Stimulated activated CD8-positive, alpha-beta memory T cell treated with anti-CD3 and anti-CD28 coated beads, Interleukin-2, amount 100 ng/mL, for 1 hour (primary cell): ENCODE measurements around the gene DNAJC7.
"Not testable (repeated sequence)": the region's sequence is repeated elsewhere in the genome, so short reads cannot be mapped to it uniquely, and the experiment has no call there.

Experiments
- DNase-seq, 2 donors: peaks; one replicate each; pipeline ENCODE4 v3.0.0-alpha.2; 2020; ENCODE audit warnings: low read depth in 2 of 2

DNAJC7 gene

DNA sequence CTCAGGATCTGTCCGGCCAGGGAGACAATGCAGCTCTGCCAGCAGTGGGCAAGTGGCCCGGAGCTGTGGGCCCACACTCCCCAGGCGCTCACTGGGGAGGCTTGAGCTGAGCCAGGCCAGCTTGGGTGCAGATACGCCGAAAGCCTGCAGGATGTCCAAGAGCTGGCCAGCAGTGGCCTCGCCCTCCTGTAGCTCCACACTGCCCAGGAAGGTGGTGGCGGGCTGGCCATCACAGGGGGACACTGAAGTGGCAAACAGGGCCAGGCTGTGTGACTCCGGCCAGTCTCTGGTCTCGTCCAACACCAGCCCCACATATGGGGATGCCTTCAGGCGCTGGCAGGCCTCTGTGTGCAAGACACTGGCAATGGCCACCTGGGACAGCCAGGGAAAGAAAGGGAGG, 23.6 kb upstream of the DNAJC7 start:
- no peak for DNase-seq

DNA sequence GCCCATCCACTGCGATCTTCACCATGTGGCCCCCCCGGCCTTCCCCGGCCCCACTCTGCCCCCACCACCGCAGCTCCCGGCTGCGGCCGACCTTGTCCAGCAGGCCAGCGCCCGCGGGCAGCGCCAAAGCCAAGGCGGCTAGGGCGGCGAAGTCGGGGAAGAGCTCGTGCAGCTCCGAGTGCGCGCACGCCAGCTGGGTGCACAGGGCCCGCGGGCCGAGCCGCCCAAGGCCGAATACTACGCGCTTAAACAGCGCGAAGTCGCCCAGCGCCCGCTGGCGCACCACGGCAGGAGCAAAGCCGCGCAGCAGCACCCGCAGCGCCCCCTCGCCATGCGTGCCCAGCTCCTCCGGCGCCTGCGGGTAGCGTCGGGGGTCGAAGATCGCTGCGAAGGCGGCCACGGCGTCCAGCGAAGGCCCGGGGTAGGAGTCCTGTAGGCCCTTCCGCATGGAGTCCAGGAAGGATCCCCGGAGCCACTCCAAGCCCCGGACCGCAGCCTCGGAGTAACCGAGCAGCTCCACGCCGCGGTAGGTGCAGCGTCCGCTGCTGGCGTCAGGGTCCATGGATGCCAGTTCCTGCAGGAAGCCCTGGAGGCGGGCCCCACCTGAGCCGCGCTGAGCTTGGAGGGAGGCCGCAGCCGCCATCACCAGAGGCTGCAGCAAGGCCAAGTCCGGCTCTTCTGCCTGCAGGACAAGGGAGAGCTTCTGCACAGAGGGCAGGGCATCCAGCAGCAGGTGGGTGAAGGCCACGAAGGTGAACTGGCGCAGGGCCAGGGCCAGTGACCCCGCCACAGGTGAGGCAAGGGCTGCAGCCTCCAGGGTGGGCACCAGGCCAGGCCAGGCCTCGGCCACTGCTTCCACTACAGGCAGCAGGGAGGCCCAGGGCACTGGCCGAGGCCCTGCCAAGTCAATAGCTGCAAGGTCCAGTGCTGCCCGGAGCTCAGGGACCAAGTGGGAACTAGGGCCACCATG, 22.8 kb upstream of the DNAJC7 start:
- no peak for DNase-seq

DNA sequence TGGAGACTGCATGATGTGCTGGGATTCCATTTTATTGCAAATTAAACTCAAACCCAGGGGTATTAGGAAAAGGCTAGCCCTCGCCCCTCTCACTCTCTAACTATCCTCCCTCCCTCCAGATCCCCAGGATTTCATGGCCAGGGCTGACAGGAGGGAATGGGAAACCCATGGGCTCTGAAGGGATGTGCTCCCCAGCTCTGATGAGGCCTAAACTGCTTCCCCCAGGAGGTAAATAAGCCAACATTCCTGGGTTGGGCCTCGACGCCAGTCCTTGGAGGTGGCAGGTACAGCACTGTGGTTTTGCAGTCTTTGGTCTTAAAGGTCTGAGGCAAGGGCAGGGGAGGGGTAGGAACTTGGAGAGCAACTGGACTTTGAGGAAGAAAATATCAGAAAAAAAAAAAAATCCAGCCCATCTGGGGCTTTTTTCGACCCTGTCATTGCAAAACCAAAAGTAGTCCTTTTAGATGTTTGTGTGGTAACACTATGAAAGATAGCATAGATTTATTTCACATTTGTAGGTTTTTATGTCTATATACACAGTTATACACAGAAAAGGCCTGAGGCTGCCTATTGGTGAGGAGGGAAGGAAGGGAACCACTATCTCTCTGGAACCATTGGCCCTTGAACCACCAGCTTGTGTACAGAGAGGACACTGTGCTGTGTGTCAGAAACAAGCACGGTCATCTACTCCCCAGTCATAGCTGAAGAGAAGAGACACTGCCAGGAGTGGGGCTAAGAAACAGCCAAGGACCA, 21.2 kb upstream of the DNAJC7 start:
- DNase-seq: no peak

DNA sequence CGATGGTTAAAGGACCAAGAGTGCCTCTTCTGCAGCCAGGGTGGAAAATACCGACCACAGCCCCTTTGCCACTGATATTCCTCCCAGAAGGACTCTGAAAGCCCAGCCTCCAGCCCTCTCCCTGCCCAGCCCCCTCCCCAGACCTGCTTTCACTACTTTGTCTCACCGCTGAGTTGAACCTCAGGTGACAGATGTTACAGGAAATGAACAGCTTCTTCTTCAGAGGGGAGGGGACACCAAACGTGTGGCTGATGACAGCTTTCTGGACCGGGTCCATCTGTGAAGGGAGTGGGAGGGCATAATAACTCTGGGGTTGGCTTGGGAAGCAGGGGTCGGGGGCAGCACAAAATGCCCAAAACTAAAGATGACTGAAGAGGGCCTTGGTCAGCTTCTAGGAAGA, 16.8 kb upstream of the DNAJC7 start:
- DNase-seq: no peak

DNA sequence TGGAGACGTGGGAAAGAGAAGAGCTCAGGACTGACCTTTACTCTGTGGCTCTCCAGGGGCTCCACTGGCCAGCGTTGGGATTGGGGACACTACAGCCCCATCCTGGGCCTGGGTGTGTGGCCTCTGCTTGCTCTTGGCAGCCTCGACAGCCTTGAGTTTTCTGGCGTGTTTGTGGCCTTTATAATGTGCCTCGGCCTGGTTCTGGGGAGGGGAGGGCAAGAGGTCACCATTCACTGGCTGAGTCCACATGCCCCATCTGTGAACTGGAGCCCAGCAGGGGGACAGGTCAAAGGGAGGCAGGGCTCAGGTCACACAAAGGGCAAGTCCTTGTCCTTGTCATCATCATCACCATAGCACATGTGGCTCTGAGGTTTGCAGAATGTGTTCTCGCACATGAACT, 14.3 kb upstream of the DNAJC7 start:
- DNase-seq: no peak

DNA sequence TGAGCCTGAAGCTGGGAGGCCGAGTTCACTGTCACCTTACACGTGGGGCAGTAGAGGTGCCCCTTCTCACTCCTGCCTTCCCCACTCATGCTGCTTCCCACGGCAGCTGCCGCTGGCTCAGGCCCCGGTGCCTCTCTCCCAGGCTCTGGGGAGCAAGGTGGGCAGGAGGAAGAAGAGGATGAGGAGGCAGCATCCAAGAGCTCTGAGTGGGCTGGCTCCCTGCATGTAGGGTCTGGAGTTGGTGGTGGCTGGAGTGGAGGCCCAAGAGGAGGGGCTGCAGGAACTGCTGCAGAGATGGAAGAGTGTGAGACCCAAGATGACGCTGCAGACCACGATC, 11.5 kb upstream of the DNAJC7 start:
- no peak for DNase-seq

DNA sequence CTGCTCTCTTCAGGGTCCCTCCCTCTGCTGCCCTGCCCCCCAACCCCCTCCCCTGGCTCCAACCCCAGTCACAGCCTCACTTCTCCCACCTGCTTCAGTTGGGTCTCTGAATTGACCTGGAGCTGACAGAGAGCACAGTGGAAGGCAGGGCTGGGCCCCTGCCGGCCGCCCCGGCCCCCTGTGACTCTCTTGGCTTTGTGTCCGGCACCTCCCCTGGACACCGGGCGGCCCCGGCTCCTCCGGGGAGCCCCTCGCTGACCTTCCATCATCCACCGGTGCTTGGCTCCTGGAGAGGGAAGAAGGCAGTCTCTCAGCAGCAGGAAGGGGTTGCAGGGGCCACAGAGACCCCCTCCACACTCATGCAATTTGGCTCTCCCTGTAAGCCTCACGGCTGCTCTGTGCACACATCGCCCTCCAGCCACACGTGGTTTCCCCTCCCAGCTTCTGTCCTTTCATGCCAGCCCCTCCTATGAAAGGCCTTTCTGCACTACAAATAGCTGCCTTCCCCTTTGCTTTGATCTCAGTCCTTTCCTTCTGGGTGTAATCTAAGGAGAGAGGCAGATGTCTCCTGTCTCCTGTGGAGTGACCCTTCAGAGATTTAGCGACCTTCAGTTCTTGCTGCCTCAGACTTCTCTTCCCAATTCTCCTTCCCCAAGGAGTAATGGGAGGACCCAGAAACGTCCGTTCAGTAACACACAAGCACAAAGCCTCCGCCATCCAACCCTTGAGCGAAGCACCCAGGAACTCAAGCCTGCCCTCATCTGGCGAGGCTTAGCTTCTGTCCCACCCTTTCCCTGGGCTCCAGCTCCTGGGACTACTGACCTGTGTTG, 10.9 kb upstream of the DNAJC7 start:
- no peak for DNase-seq

DNA sequence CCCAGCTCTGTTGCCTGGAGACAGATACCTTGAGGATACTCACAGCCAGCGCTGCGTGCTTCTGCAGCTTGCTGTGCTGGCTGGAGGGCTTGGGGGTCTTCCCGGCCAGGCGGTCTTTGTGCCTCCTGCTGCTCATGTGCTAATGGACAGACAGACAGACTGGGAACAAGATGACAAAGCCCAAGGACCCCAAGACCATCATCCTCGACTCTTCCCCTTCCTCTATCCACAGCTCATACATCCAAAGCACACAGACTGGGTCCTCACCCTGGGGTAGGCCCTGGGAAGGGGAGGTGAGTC, 10.3 kb upstream of the DNAJC7 start:
- DNase-seq: no peak

DNA sequence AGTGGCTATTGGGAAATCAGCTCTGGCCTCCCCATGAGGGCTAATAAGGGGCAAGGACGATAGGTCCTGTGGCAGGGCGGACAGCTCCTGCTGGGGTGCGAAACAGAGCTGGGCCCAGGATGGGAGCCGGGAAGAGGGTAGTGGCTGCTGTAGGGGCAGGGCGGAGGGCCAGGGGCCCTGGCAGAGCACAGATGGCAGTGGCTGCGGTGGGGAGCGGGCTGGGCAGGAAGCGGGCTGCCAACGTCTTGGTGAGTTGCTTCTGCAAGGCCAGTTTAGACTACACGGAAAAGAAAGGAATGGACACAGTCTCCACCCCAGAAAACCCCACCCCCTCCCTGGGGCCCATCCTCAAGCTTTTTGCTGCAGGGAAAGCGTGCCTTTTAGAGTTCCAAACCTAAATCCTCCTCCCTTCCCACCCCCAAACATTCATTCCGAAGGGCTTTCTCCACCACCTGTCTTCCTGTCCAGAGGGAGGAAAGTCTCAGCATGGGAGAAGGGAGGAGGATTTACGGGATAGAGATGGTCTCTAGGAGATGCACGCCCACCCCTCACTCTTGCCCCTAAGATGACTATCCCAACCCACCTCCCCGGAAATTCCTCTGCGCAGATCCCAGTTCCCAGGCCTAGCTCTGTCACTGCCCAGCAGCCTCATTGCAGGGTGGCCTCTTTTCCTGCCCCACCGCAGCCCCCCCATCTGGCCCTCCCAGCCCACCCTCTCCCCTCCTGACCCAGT, 9.8 kb upstream of the DNAJC7 start:
- no peak for DNase-seq

DNA sequence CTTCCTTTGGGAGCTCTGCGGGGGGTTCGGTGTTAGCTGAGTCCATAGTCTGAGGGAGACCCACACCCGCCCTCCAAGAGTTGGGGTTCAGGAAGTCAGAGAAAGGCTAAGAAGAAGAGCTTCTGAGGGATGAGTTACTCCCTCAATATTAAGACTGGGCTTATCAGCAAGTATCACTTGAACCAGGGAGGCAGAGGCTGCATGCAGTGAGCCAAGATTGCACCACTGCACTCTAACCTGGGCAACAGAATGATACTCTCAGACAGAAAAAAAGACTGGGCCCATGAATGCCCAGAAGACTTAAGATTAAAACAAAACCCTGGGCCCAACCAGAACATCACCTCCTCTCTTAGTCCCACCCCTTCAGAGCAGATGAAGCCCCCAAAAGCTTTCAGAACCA, 8.7 kb upstream of the DNAJC7 start:
- no peak for DNase-seq

DNA sequence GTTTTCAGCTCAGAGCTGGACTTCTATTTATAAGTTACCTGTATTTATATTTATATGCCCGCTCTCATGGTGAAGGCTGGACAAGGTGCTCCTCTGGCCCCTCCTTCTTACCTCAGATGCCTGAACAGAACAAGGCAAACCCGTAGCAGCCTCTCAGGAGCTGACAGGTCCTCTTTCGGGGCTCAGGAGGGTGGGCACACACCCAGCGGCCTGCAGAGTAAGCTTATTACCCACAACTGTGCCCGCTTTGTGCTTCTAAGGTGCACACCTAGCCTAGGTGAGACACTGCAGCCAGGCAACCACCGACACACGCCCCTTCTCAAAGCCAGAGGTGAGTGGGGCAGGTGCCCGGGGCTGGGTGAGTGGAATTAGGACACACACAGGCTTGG, 7.9 kb upstream of the DNAJC7 start:
- DNase-seq: no peak

DNA sequence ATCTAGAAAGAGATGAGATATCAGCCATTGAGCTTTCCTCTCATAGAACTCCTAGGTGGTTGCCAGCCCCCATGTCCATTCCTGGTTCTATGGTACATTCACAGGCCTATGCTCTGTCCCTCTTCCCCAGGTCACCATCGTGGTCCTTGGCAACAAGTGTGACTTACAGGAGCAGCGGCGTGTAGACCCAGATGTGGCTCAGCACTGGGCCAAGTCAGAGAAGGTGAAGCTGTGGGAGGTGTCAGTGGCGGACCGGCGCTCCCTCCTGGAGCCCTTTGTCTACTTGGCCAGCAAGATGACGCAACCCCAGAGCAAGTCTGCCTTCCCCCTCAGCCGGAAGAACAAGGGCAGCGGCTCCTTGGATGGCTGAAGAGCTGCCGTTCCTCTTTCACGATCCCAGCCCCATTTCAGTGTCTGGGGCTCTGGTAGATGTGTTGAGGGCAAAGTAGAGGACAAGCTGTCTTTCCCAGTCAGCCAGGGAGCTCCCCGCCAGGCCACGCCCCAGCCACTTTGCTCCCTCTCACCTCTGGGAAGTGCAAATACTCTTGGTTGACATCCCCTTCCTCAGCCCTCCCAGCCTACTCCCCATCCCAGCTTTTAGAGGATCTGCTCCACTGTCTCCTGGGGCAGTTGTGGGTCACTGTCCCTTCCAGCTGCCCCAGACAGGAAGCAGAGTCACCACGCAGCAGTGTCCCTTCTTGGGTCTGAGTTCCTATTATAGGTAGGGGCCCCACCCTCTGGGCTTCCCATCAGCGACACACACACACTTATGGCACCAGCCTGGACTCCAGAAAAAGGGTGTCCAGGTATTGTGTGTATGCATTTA, 6.5 kb upstream of the DNAJC7 start:
- DNase-seq: no peak

DNA sequence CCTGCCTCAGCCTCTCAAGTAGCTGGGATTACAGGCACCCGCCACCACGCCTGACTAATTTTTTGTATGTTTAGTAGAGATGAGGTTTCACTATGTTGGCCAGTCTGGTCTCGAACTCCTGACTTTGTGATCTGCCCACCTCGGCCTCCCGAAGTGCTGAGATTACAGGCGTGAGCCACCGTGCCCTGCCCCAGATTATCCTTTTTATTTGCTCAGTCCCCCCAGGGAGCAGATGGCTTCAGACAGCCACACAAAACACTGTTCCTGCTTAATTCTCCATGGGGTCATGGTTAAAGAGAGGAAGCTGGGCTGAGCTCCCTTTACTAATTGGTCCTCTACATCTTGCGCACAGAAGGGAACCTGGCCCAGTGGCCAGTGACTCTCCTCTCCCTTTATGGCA, 3.6 kb upstream of the DNAJC7 start:
- not testable (repeated sequence) for DNase-seq

DNA sequence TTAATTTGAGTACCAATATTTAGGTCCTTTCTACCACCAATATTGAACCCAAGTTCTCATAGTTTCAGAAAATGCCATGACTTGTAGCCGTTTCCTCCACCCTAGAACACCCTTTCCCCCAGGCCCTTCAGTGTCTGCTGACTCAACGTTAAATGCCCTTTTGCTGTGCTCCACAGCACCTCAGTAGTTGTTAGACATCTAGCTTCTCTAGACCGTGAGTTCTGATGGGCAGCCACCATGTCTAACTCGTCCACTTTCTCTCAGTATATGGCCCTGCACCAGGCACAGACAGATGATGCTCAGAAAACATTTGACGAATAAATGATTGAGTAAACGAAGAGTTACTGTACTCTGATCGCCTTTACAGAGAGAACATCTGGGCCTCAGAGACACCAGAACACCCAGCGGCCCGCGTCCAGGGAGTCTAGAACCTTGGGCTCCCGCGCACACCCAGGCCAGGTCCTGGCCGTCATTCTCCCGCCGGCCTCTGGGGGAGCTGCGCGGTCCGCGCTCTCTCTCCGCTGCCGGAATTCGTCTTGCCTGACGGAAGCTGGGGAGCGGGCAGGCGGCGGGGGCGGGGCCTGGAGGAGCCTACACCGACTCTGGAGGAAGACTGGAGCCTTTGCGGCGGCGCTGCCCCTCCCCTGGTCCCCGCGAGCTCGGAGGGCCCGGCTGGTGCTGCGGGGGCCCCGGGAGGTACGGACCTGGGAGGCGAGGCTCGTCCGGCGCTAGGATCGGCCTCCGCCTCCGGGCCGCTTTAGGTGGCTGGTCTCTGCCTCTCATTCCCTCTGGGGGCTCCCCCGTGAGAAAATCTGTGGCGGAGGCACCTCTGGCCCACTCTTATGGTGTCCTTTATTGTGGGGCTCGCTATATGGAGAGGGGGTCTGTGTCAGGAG, 2.5 kb upstream of the DNAJC7 start, which contains the start of gene NKIRAS2:
NKIRAS2 (plus strand) TSS at position 582 of the 896 bp plus-strand sequence. CDS start 1,488 bp downstream, outside the sequence.
- DNase-seq: peak; percentile 86 to 88

DNA sequence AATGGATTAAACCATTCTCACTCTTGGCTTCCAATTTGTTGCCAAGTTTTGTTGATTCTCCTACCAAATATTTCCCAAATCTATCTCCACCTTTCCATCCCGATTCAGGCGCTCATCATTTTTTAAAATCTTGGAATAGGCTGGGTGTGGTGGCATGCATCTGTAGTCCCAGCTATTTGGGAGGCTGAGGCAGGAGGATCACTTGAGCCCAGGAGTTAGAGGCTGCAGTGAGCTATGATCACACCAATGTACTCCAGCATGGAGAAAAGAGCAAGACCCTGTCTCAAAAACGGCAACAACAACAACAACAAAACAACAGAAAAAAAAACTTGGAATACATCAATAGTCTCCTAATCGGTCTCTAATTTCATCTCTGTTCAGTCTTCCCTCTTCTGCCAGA, 1.7 kb upstream of the DNAJC7 start:
- DNase-seq: no peak

DNA sequence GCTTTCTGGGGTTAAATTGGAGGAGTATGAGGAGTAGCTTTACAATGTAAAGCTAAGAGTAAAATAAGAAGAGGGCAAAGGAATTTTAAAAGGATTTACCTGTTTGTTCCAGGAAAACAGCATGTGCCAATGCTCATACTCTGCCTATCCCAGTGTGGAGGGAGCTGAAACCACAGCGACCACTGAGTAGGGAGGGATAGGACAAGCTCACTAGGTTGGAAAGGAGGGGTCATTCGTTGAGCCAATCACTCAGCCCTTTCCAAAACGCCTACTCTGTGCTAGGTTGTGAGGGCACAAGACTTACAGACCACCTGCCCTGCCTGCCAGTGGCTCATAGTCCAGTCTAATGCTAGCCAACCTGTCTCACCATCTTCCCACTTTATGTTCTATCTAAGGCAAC, 1.1 kb upstream of the DNAJC7 start:
- no peak for DNase-seq

DNA sequence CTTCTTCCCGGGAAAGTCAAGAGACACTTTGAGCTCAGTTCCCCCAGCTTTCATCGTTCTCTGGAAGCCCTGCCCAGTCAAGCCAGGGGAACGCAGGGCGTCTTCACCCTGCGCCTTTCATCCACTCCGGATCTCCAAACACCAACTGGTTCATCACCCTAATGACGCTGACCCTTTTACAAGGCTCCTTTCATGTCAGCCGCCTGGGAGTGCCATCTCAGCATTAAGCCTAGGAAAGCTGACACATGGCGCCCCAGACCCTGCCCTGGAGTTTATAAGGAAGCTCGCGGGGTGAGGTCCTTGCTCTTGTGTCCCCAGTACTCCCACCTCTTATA, 594 bp upstream of the DNAJC7 start:
- DNase-seq: no peak

DNA sequence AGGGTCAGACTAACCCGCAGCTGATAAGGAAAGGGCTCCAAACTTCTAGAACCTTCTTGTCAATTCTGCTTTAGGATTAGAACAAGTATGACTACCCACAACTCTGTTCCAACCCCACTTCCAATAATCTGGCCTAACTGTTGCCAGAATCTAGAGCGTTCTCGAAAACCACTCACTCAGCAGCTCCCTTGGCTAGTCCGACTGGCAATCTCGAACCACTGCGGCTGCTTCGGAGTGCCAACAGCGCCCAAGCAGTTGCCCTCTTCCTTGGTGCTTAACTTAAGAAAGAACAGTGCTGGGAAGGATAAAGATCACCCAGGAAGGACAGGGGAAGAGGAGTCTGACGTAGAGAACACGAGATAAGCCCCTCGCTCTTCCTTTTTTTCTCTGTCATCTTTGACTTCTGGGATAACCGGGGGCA, 818 bp downstream of the DNAJC7 start:
- no peak for DNase-seq

DNA sequence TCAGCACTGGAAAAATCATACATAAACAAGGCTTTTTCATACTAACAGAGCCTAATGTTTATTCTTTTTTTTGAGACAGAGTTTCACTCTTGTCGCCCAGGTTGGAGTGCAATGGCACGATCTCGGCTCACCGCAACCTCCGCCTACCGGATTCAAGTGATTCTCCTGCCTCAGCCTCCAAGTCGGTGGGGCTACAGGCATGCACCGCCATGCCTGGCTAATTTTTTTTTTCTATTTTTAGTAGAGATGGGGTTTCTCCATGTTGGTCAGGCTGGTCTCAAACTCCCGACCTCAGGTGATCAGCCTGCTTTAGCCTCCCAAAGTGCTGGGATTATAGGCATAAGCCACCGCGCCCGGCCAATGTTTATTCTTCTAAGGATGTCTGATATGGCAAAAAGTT, 3.5 kb downstream of the DNAJC7 start:
- not testable (repeated sequence) for DNase-seq

DNA sequence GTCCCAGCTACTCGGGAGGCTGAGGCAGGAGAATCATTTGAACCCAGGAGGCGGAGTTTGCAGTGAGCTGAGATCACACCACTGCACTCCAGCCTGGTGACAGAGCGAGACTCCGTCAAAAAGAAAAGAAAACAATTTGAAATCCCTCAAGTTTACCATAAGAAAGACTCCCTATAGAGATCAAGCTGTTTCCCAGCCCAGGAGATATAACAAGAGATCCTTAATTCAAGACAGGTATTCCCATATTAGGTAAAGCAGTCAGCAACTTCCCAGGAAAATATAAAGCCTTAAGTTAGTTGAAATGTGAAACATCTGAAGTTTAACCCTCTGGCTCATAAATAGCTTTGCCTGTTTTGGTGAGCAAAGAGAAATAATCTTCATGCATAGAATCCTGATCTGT, 4.9 kb downstream of the DNAJC7 start:
- DNase-seq: not testable (repeated sequence)
